Spleen (tissue), 11 donors: ENCODE results near the gene HSF2BP. TPM values are rescaled to one million over a fixed set of nuclear protein-coding genes. Genes with fewer than 3 reads are reported as not detected.

Experiments used
- DNase-seq: peaks from one replicate; pipeline ENCODE4 v3.0.0-alpha.2; 2020
- H3K27ac ChIP-seq, 8 donors: fragments of 200-600 bp; sonication (generic) in 7 of 8; 1 replicate in 4 of 8; 2 replicates in 4 of 8; pipeline versions ENCODE4 v1.5.0 to v1.8.0; 2016 to 2021; ENCODE audit warnings: inconsistent platforms in 4 of 8, mild to moderate bottlenecking in 4 of 8, moderate library complexity in 1 of 8
- H3K27me3 ChIP-seq, 7 donors: fragments of 200-600 bp; sonication (generic) in 6 of 7; replicated peaks in 1 of 7; 1 replicate in 4 of 7; 2 replicates in 3 of 7; pipeline versions ENCODE4 v1.5.0 to v1.8.0; 2016 to 2021; ENCODE audit warnings: inconsistent platforms in 3 of 7, mild to moderate bottlenecking in 1 of 7
- H3K36me3 ChIP-seq, 6 donors: fragments of 200-600 bp; sonication (generic) in 5 of 6; 1 replicate in 4 of 6; 2 replicates in 2 of 6; pipeline versions ENCODE4 v1.5.0 to v1.8.0; 2016 to 2021; ENCODE audit warnings: inconsistent platforms in 2 of 6
- H3K4me1 ChIP-seq, 6 donors: fragments of 200-600 bp; sonication (generic) in 5 of 6; 1 replicate in 3 of 6; 2 replicates in 3 of 6; pipeline versions ENCODE4 v1.5.0 to v1.8.0; 2016 to 2021; ENCODE audit warnings: inconsistent platforms in 3 of 6
- H3K4me3 ChIP-seq, 8 donors: fragments of 200-600 bp; sonication (generic) in 7 of 8; 1 replicate in 4 of 8; 2 replicates in 4 of 8; pipeline versions ENCODE4 v1.5.0 to v1.8.0; 2016 to 2021; ENCODE audit warnings: inconsistent platforms in 4 of 8, mild to moderate bottlenecking in 4 of 8, moderate library complexity in 2 of 8
- H3K9me3 ChIP-seq, 8 donors: fragments of 200-600 bp; sonication (generic) in 7 of 8; 1 replicate in 4 of 8; 2 replicates in 4 of 8; pipeline versions ENCODE4 v1.5.0 to v1.8.0; 2016 to 2021; ENCODE audit warnings: inconsistent platforms in 4 of 8
- CTCF ChIP-seq, 11 experiments: fragments of 200-600 bp in 7 of 11; fragments of 450-650 bp in 4 of 11; sonication (generic) in 4 of 11; IDR thresholded peaks in 8 of 11; conservative IDR thresholded peaks in 3 of 11; 1 replicate in 7 of 11; 2 replicates in 4 of 11; pipeline versions ENCODE4 v1.4.0 to v1.8.0; 2016 to 2021; ENCODE audit warnings: antibody characterized with exemption in 11 of 11, inconsistent platforms in 4 of 11, mild to moderate bottlenecking in 1 of 11
- POLR2A ChIP-seq, 3 donors: fragments of 450-650 bp; IDR thresholded peaks; one replicate each; pipeline ENCODE4 v1.5.1; 2017; ENCODE audit warnings: antibody characterized with exemption in 3 of 3, mild to moderate bottlenecking in 1 of 3
- POLR2AphosphoS5 ChIP-seq, 3 donors: sonication (generic); formaldehyde crosslinking; IDR thresholded peaks; one replicate each; pipeline ENCODE4 v1.5.1; 2017; ENCODE audit warnings: antibody characterized with exemption in 3 of 3
- WGBS, 5 donors: extraction: QIAGEN DNeasy Blood & Tissue Kit in 3 of 5; methylation state at CpG; one replicate each; pipeline versions ENCODE4 v1.1.5 to v1.1.7; 2013 to 2018; 5-methylcytosine and 5-hydroxymethylcytosine counted together
- intact Hi-C: fragments of 100-400 bp; cut with DNase I; formaldehyde crosslinking; loops from one replicate; pipeline ENCODE4 v1.15.0; 2023; ENCODE audit warnings: low total_unique reads
- polyA plus RNA-seq, 3 donors: library from polyadenylated mRNA; stranded (reverse); fragments of 200-250 nt; gene quantifications; one replicate each; pipeline ENCODE4 v1.2.1, GENCODE V29; 2013
- total RNA-seq, 7 donors: library from RNA; depleted of rRNA in 3 of 7; stranded (reverse); fragments of >200 nt in 3 of 7; fragmentation: NEBNext Ultra II Directional in 4 of 7; extraction: Animal tissue kit (Norgen Biotek cat#: 25700) in 4 of 7; gene quantifications; one replicate each; pipeline versions ENCODE4 v1.1.0 to v1.2.1, GENCODE V29; 2016 to 2021
- donor health status: healthy with polysubstance abuse.
- donor health status: DM: no; HTN: no; CAD: no; lungs with moderate emphysema.
- donor health status: DM: no; HTN: no; CAD: no.
- donor health status: Bipolar disorder and iron deficiency.
- donor health status: healthy.
- donor health status: DM: no; HTN: no; CAD: no.
- donor health status: DM: yes; HTN: yes; CAD: no.

The HSF2BP gene
- total and polyA plus RNA-seq, 10 donors = 0.13 to 1.9 (median 0.41) TPM; not detected in 2

DNA sequence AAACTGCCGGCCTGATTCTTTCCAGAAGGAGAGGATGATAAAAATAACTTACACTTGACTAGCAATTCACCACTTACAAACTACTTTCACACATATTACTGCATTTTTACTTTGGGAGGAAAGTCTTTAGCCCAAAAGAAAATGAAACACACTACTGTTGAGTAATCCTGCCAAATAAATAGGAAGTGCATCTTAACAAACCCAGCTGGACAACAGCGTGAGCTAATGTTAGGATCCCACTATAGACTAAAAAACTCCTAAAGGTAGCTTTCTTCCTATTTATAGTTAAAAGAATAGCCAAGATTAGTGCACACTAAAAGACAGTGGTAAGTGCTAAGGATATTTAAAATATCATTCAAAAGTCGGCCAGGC is 83.8 kb downstream of the HSF2BP start:
- WGBS, 5 donors = 59 to 73% (median 63%) methylated on average over 3 of the region's 3 CpGs
- H3K27ac ChIP-seq = peak overlapping the region in 4 of 8 donors; percentile 2 to 61 (median 32)
- no peak for TF ChIP-seq CTCF (IDR thresholded peaks at IDR 0.05 in 8 of 11, conservative IDR thresholded peaks at IDR 0.05 in 3 of 11)
- TF ChIP-seq POLR2A (IDR thresholded peaks at IDR 0.05) = no peak
- TF ChIP-seq POLR2AphosphoS5 (IDR thresholded peaks at IDR 0.05) = no peak

GRCh38 chr21:43574741-43575472 is 84.4 kb downstream of the HSF2BP start:
- TF ChIP-seq POLR2A (IDR thresholded peaks at IDR 0.05) (no peak), POLR2AphosphoS5 (IDR thresholded peaks at IDR 0.05) (peak in 1 of 3 donors; percentile 56)

More for the DNA sequence above, 83.8 kb downstream of the HSF2BP start:
- peaks cover 0 to 3% (median 0%) of the 10 kb centered on the region in 7 donors for H3K27me3 ChIP-seq
- H3K4me3 ChIP-seq = no peak overlapping the region
- no peaks in the 10 kb centered on the region for H3K9me3 ChIP-seq
- intact Hi-C loops = no loop called here
- peaks cover 0 to 18% (median 10%) of the 10 kb centered on the region in 6 donors for H3K4me1 ChIP-seq
- no peak for DNase-seq
- H3K36me3 ChIP-seq = no peaks in the 10 kb centered on the region

GRCh38 chr21:43573921-43574320 is 85.4 kb downstream of the HSF2BP start:
- Histone ChIP-seq H3K4me1 (peaks cover 0 to 18% (median 10%) of the 10 kb centered on the region in 6 donors), H3K36me3 (no peaks in the 10 kb centered on the region), H3K9me3 (no peaks in the 10 kb centered on the region), H3K27me3 (peaks cover 0 to 3% (median 0%) of the 10 kb centered on the region in 7 donors), H3K27ac (no peak overlapping the region), H3K4me3 (no peak overlapping the region)
- intact Hi-C loops = no loop called here
- 88 to 96% (median 91%) methylated on average over 4 to 7 of the region's 7 CpGs for WGBS, 5 donors
- TF ChIP-seq POLR2A (IDR thresholded peaks at IDR 0.05) = no peak
- no peak for TF ChIP-seq CTCF (IDR thresholded peaks at IDR 0.05 in 8 of 11, conservative IDR thresholded peaks at IDR 0.05 in 3 of 11)
- TF ChIP-seq POLR2AphosphoS5 (IDR thresholded peaks at IDR 0.05) = no peak
- DNase-seq = no peak

More at GRCh38 chr21:43574741-43575472, 84.4 kb downstream of the HSF2BP start:
- Histone ChIP-seq H3K27me3 (peaks cover 0 to 3% (median 0%) of the 10 kb centered on the region in 7 donors), H3K36me3 (no peaks in the 10 kb centered on the region), H3K4me3 (no peak overlapping the region), H3K27ac (peak overlapping the region in 4 of 8 donors; percentile 6 to 61 (median 42)), H3K9me3 (no peaks in the 10 kb centered on the region), H3K4me1 (peaks cover 0 to 18% (median 10%) of the 10 kb centered on the region in 6 donors)
- intact Hi-C loops = no loop called here
- 38 to 50% (median 40%) methylated on average over 18 to 19 of the region's 19 CpGs for WGBS, 5 donors
- DNase-seq = peak; percentile 77

DNA sequence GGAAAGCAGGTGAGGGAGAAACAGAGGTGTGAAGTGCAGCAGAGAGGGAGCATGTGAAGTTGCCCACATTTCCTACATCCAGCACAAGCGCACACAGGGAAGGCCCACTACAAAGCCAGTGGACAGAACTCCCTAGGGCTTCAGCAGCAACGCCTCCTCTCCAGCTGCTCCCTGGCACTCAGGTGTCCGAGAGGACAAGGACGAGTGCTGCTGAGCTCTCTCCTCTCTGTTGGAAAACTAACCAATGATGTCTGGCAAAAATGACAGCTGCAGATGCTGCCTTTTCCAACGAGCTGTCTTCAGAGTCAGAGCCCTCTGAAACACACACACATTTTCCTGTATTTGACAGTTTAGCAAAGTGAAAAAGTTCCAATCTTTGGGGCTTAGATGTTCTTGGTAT is 86.8 kb downstream of the HSF2BP start:
- DNase-seq = no peak
- WGBS, 5 donors = 67 to 84% (median 78%) methylated on average over 5 of the region's 5 CpGs
- peaks cover 0 to 3% (median 0%) of the 10 kb centered on the region in 7 donors for H3K27me3 ChIP-seq
- no peak overlapping the region for H3K4me3 ChIP-seq
- no peaks in the 10 kb centered on the region for H3K36me3 ChIP-seq
- intact Hi-C loops = no loop called here
- peaks cover 0 to 18% (median 10%) of the 10 kb centered on the region in 6 donors for H3K4me1 ChIP-seq
- no peak overlapping the region for H3K27ac ChIP-seq
- H3K9me3 ChIP-seq = no peaks in the 10 kb centered on the region
- TF ChIP-seq CTCF (IDR thresholded peaks at IDR 0.05 in 8 of 11, conservative IDR thresholded peaks at IDR 0.05 in 3 of 11) = no peak
- no peak for TF ChIP-seq POLR2AphosphoS5 (IDR thresholded peaks at IDR 0.05)
- TF ChIP-seq POLR2A (IDR thresholded peaks at IDR 0.05) = no peak
